ENCODE results near the gene TTC23L. TPM values are rescaled to one million over a fixed set of nuclear protein-coding genes. Genes with fewer than 3 reads are reported as not detected.

The TTC23L gene
- polyA plus RNA-seq, 6 donors from 2014 or later, result 0.29 to 3.6 TPM; not detected in 4

DNA sequence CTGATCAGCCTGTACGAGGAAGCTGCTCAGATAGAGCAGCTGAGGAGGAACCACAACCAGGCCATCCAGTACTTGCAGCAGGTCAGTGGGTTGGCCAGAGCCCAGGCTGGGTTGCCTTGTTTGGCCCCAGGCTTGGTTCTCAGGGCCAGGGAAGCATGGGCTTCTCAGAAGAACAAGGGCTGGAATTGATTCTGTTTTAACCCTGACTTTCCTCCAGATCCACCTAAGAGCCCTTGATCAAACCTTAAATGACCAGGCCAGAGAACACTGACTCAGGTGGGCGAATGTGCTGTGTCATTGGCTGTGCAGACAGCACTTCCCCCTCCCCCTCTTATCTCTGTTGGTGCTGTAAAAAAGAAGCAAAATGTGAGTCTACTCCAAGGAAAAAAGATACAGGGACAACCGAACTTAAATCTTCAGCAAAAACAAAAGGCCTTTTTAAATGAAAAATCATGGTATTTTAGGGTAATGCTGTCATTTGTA lies 28.1 kb downstream of the TTC23L start:
- Mint-ChIP-seq H3K4me3 (no peak overlapping the region), H3K4me1 (no peaks in the 10 kb centered on the region), H3K36me3 (no peaks in the 10 kb centered on the region), H3K27me3 (no peaks in the 10 kb centered on the region), H3K9me3 (no peaks in the 10 kb centered on the region), H3K27ac (no peak overlapping the region)
- ATAC-seq (ENCODE audit: low read depth in 2 of 2) (no peak), DNase-seq (no peak)

GRCh38 chr5:34867660-34868059 lies 28.7 kb downstream of the TTC23L start:
- Mint-ChIP-seq H3K27ac (peak overlapping the region in 1 of 6 donors; percentile 6), H3K9me3 (no peaks in the 10 kb centered on the region), H3K36me3 (no peaks in the 10 kb centered on the region), H3K4me1 (no peaks in the 10 kb centered on the region), H3K4me3 (no peak overlapping the region), H3K27me3 (no peaks in the 10 kb centered on the region)
- DNase-seq, result no peak
- no peak for ATAC-seq (ENCODE audit: low read depth in 2 of 2)

DNA sequence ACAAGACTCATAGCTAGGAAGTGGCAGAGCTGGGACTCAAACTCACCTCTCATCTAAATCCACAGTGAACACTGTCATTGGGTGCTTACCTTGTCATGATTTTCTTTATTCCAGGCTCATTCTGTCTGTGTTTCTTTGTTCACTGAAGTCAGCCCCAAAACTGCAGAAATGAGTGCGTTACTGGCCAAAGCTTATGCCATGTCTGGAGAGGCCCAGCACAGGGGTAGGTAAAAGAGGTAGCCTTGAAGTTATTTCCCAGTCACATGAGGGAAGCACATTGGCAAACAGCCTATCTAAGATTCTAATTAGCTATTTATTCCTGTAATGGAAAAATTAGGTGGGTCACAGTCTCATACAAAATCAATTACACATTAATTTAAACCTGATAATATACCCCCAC lies 29.8 kb downstream of the TTC23L start:
- DNase-seq (no peak), ATAC-seq (ENCODE audit: low read depth in 2 of 2) (no peak)
- H3K27ac Mint-ChIP-seq, result no peak overlapping the region
- no peaks in the 10 kb centered on the region for H3K36me3 Mint-ChIP-seq
- no peak overlapping the region for H3K4me3 Mint-ChIP-seq
- H3K4me1 Mint-ChIP-seq, result no peaks in the 10 kb centered on the region
- H3K9me3 Mint-ChIP-seq, result no peaks in the 10 kb centered on the region
- peaks cover 0 to 6% (median 0%) of the 10 kb centered on the region in 3 donors for H3K27me3 Mint-ChIP-seq

GRCh38 chr5:34869256-34869655 lies 30.3 kb downstream of the TTC23L start:
- no peak overlapping the region for H3K27ac Mint-ChIP-seq
- peaks cover 0 to 6% (median 0%) of the 10 kb centered on the region in 3 donors for H3K27me3 Mint-ChIP-seq
- H3K36me3 Mint-ChIP-seq, result no peaks in the 10 kb centered on the region
- ATAC-seq (ENCODE audit: low read depth in 2 of 2) (no peak), DNase-seq (no peak)
- H3K4me3 Mint-ChIP-seq, result no peak overlapping the region
- H3K4me1 Mint-ChIP-seq, result no peaks in the 10 kb centered on the region
- H3K9me3 Mint-ChIP-seq, result peaks cover 0 to under 1% (median 0%) of the 10 kb centered on the region in 7 donors

- no peak overlapping the region for H3K27ac Mint-ChIP-seq
- H3K36me3 Mint-ChIP-seq, result no peaks in the 10 kb centered on the region
- peaks cover 0 to 10% (median under 1%) of the 10 kb centered on the region in 7 donors for H3K9me3 Mint-ChIP-seq
- no peak overlapping the region for H3K4me3 Mint-ChIP-seq
- H3K27me3 Mint-ChIP-seq, result peaks cover 0 to 6% (median 0%) of the 10 kb centered on the region in 3 donors
- H3K4me1 Mint-ChIP-seq, result no peaks in the 10 kb centered on the region
- ATAC-seq (ENCODE audit: low read depth in 2 of 2), result no peak
- DNase-seq, result no peak
These were observed 31.4 kb downstream of the TTC23L start for GRCh38 chr5:34870382-34870781.

DNA sequence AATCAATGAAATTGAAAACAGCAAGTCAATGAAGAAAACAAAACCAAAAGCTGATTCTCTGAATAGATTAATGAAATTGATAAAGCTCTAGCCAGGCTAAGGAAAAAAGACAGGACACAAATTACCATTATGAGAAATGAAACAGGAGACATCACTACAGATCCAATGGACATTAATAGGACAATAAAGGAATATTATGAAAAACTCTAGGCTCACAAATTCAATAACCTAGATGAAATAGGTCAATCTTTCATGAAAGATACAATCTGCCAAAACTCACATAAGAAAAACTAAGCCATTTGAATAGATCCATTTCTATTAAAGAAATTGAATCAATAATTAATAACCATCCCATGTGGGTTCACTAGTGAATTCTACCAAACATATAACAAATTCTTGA lies 37.3 kb downstream of the TTC23L start:
- no peaks in the 10 kb centered on the region for H3K4me1 Mint-ChIP-seq
- peaks cover 5 to 33% (median 19%) of the 10 kb centered on the region in 7 donors for H3K9me3 Mint-ChIP-seq
- H3K27me3 Mint-ChIP-seq, result peaks cover 0 to 6% (median 0%) of the 10 kb centered on the region in 3 donors
- ATAC-seq (ENCODE audit: low read depth in 2 of 2) (no peak), DNase-seq (no peak)
- no peak overlapping the region for H3K4me3 Mint-ChIP-seq
- peaks cover 4 to 11% of the 10 kb centered on the region in 2 donors for H3K36me3 Mint-ChIP-seq
- H3K27ac Mint-ChIP-seq, result no peak overlapping the region

DNA sequence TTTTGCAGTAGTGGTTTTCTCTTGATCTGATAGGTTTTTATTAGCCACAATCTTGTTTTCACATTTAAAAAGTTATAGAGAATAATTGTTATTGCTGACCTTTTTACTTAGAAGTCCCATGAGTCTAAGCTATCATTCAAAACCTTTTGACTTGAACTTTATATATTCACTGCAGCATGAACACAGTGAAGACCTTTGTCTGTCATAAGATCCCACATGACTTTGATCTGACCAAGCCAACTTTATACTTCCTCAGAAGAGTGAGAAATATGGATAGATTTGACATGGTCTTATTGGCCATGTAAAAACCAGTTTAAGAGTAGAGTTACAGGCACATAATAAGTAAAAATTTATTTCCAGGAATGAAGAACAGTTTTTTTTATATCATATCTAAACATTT lies 42.3 kb downstream of the TTC23L start:
- DNase-seq (no peak), ATAC-seq (ENCODE audit: low read depth in 2 of 2) (no peak)
- no peaks in the 10 kb centered on the region for H3K4me1 Mint-ChIP-seq
- peaks cover 0 to 8% (median 0%) of the 10 kb centered on the region in 3 donors for H3K27me3 Mint-ChIP-seq
- peaks cover 3 to 4% of the 10 kb centered on the region in 2 donors for H3K36me3 Mint-ChIP-seq
- H3K4me3 Mint-ChIP-seq, result no peak overlapping the region
- peak overlapping the region in 1 of 6 donors; percentile 12 for H3K27ac Mint-ChIP-seq
- peaks cover under 1 to 14% (median 10%) of the 10 kb centered on the region in 7 donors for H3K9me3 Mint-ChIP-seq

- DNase-seq, result no peak
- H3K4me3 Mint-ChIP-seq, result no peak overlapping the region
- peaks cover 0 to 19% (median 8%) of the 10 kb centered on the region in 3 donors for H3K27me3 Mint-ChIP-seq
- H3K27ac Mint-ChIP-seq, result no peak overlapping the region
- no peak for ATAC-seq (ENCODE audit: low read depth in 2 of 2)
- H3K36me3 Mint-ChIP-seq, result no peaks in the 10 kb centered on the region
- no peaks in the 10 kb centered on the region for H3K4me1 Mint-ChIP-seq
- no peaks in the 10 kb centered on the region for H3K9me3 Mint-ChIP-seq
These were observed 47.6 kb downstream of the TTC23L start for GRCh38 chr5:34886392-34887119.

GRCh38 chr5:34889394-34889793 lies 50.4 kb downstream of the TTC23L start:
- no peaks in the 10 kb centered on the region for H3K36me3 Mint-ChIP-seq
- no peaks in the 10 kb centered on the region for H3K4me1 Mint-ChIP-seq
- DNase-seq (no peak), ATAC-seq (ENCODE audit: low read depth in 2 of 2) (no peak)
- H3K4me3 Mint-ChIP-seq, result no peak overlapping the region
- H3K9me3 Mint-ChIP-seq, result no peaks in the 10 kb centered on the region
- no peak overlapping the region for H3K27ac Mint-ChIP-seq
- peaks cover 0 to 11% (median 8%) of the 10 kb centered on the region in 3 donors for H3K27me3 Mint-ChIP-seq

DNA sequence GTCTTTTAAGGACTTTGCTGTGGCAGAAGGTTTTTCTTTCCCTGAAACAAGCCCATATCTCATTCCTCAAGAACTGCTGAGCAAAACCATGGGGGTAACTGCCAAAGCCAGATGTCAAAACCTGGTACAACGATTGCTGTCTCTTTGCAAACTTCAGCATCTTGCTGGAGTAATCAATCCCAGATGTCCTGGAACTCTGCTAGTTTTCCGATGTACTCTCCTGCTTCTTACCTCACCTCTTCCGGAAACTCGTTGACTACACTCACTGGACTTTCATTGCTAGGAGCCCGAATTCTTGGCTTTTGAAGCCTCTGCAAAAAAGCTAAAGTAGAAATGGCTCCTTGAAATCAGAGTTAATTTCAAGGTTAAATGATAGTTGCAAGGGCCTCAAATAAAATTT lies 53.0 kb downstream of the TTC23L start:
- H3K4me3 Mint-ChIP-seq, result no peak overlapping the region
- no peak for DNase-seq
- peaks cover 0 to 6% (median 5%) of the 10 kb centered on the region in 3 donors for H3K27me3 Mint-ChIP-seq
- H3K9me3 Mint-ChIP-seq, result no peaks in the 10 kb centered on the region
- peaks cover 0 to 6% of the 10 kb centered on the region in 2 donors for H3K36me3 Mint-ChIP-seq
- ATAC-seq (ENCODE audit: low read depth in 2 of 2), result no peak
- H3K27ac Mint-ChIP-seq, result no peak overlapping the region
- no peaks in the 10 kb centered on the region for H3K4me1 Mint-ChIP-seq

GRCh38 chr5:34892414-34892813 lies 53.5 kb downstream of the TTC23L start:
- Mint-ChIP-seq H3K27ac (no peak overlapping the region), H3K36me3 (peaks cover 0 to 6% of the 10 kb centered on the region in 2 donors), H3K9me3 (no peaks in the 10 kb centered on the region), H3K27me3 (peaks cover 0 to 1% (median under 1%) of the 10 kb centered on the region in 3 donors), H3K4me3 (no peak overlapping the region), H3K4me1 (no peaks in the 10 kb centered on the region)
- ATAC-seq (ENCODE audit: low read depth in 2 of 2) (no peak), DNase-seq (no peak)

- H3K9me3 Mint-ChIP-seq, result no peaks in the 10 kb centered on the region
- H3K36me3 Mint-ChIP-seq, result peaks cover 0 to 6% of the 10 kb centered on the region in 2 donors
- H3K4me3 Mint-ChIP-seq, result no peak overlapping the region
- H3K27me3 Mint-ChIP-seq, result no peaks in the 10 kb centered on the region
- DNase-seq, result no peak
- ATAC-seq (ENCODE audit: low read depth in 2 of 2), result no peak
- no peak overlapping the region for H3K27ac Mint-ChIP-seq
- H3K4me1 Mint-ChIP-seq, result no peaks in the 10 kb centered on the region
These were observed 55.8 kb downstream of the TTC23L start for GRCh38 chr5:34894716-34895115.

GRCh38 chr5:34895641-34896419 lies 56.9 kb downstream of the TTC23L start:
- no peaks in the 10 kb centered on the region for H3K4me1 Mint-ChIP-seq
- peak overlapping the region in 3 of 6 donors; percentile 3 to 23 (median 4) for H3K27ac Mint-ChIP-seq
- DNase-seq, result no peak
- no peaks in the 10 kb centered on the region for H3K9me3 Mint-ChIP-seq
- H3K27me3 Mint-ChIP-seq, result no peaks in the 10 kb centered on the region
- H3K4me3 Mint-ChIP-seq, result no peak overlapping the region
- peaks cover 0 to 6% of the 10 kb centered on the region in 2 donors for H3K36me3 Mint-ChIP-seq
- ATAC-seq (ENCODE audit: low read depth in 2 of 2), result no peak

DNA sequence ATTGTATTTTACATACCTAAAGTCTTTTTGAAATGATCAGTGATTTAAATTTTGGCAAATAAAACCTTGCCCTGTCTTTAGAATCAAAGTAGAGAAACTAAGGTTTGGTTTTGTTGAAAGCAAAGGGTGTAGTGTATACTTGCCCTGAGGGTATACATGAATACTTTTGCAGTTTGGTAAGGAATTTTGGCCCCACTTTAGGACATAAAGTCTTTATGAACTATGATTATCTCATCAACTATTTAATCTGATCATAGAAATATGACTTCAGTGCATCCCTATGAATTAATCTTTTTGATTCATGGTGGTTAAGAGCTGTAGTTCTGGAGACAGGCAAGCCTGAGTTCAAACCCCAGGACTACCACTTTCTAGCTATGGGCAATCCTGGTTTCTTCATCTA lies 58.7 kb downstream of the TTC23L start:
- ATAC-seq (ENCODE audit: low read depth in 2 of 2) (no peak), DNase-seq (no peak)
- peaks cover 0 to 6% of the 10 kb centered on the region in 2 donors for H3K36me3 Mint-ChIP-seq
- H3K4me3 Mint-ChIP-seq, result no peak overlapping the region
- H3K27ac Mint-ChIP-seq, result no peak overlapping the region
- H3K9me3 Mint-ChIP-seq, result no peaks in the 10 kb centered on the region
- no peaks in the 10 kb centered on the region for H3K27me3 Mint-ChIP-seq
- H3K4me1 Mint-ChIP-seq, result no peaks in the 10 kb centered on the region
